Measurements from ENCODE around the gene ZNF106. TPM values are rescaled to one million over a fixed set of nuclear protein-coding genes. Genes with fewer than 3 reads are reported as not detected.
A peak's percentile ranks its signal among the peaks of the same experiment; 100 is the strongest.

ZNF106 gene
- total RNA-seq, 1 experiment from 2014 or later, result 102 TPM

- Histone ChIP-seq H3K9me3 (ENCODE audit: low read depth, low read length, poor library complexity, severe bottlenecking) (no peaks in the 10 kb centered on the region), H3K4me3 (ENCODE audit: low read depth, low read length, poor library complexity, severe bottlenecking) (no peak overlapping the region), H3K27ac (ENCODE audit: low read depth, low read length, poor library complexity, severe bottlenecking) (no peak overlapping the region), H3K27me3 (replicated peaks; ENCODE audit: insufficient read depth, low read depth, low read length, poor library complexity) (no peaks in the 10 kb centered on the region), H3K36me3 (ENCODE audit: insufficient read depth, low read length, poor library complexity, severe bottlenecking) (peaks cover 7% of the 10 kb centered on the region), H3K4me1 (ENCODE audit: insufficient read depth, low read length, poor library complexity, severe bottlenecking) (peaks cover 17% of the 10 kb centered on the region)
- no TSS peak for BruUV-seq (replicated peaks)
- POLR2A ChIA-PET (ENCODE audit: low non-redundant PET), result no interaction called here
- no peak for DNase-seq (ENCODE audit: low spot score)
- TF ChIP-seq CTCF (conservative IDR thresholded peaks at IDR 0.05; ENCODE audit: low read depth, low read length) (no peak), EZH2 (IDR thresholded peaks at IDR 0.05; ENCODE audit: borderline replicate concordance, low read depth, low read length, poor library complexity, severe bottlenecking) (no peak)
- intact Hi-C loops (cut with micrococcal nuclease; ENCODE audit: unreplicated experiment), result loop anchor here (10.0 kb wide), 1 partner anchor 156 kb away; no protein-coding TSS in a partner anchor
- CTCF ChIA-PET, result interaction anchor here (0.7 kb wide), 1 partner anchor 428 kb away, joined by 4 read pairs; no protein-coding TSS in a partner anchor
These were observed 7.5 kb upstream of the ZNF106 start for GRCh38 chr15:42498212-42499068.

GRCh38 chr15:42495361-42496212 lies 4.6 kb upstream of the ZNF106 start, which contains the start of gene SNAP23:
TSS of gene SNAP23 (plus strand) at chr15:42495634. CDS start at chr15:42511847, 16,213 bp downstream.
- DNase-seq (ENCODE audit: low spot score), result peak; percentile 96
- BruUV-seq (replicated peaks), result TSS peak; percentile 60
- intact Hi-C loops (cut with micrococcal nuclease; ENCODE audit: unreplicated experiment), result loop anchor here (10.0 kb wide), 1 partner anchor 159 kb away; no protein-coding TSS in a partner anchor
- H3K9me3 ChIP-seq (ENCODE audit: low read depth, low read length, poor library complexity, severe bottlenecking), result no peaks in the 10 kb centered on the region
- H3K36me3 ChIP-seq (ENCODE audit: insufficient read depth, low read length, poor library complexity, severe bottlenecking), result peaks cover 7% of the 10 kb centered on the region
- no peaks in the 10 kb centered on the region for H3K27me3 ChIP-seq (replicated peaks; ENCODE audit: insufficient read depth, low read depth, low read length, poor library complexity)
- TF ChIP-seq CTCF (conservative IDR thresholded peaks at IDR 0.05; ENCODE audit: low read depth, low read length) (no peak), EZH2 (IDR thresholded peaks at IDR 0.05; ENCODE audit: borderline replicate concordance, low read depth, low read length, poor library complexity, severe bottlenecking) (no peak)
- H3K4me3 ChIP-seq (ENCODE audit: low read depth, low read length, poor library complexity, severe bottlenecking), result peak within 1 kb of the TSS; percentile 72
- peaks cover 14% of the 10 kb centered on the region for H3K4me1 ChIP-seq (ENCODE audit: insufficient read depth, low read length, poor library complexity, severe bottlenecking)
- peak within 1 kb of the TSS; percentile 89 for H3K27ac ChIP-seq (ENCODE audit: low read depth, low read length, poor library complexity, severe bottlenecking)
- ChIA-PET POLR2A (ENCODE audit: low non-redundant PET) (no interaction called here), CTCF (no interaction called here)

- no TSS peak for BruUV-seq (replicated peaks)
- TF ChIP-seq EZH2 (IDR thresholded peaks at IDR 0.05; ENCODE audit: borderline replicate concordance, low read depth, low read length, poor library complexity, severe bottlenecking) (no peak), CTCF (conservative IDR thresholded peaks at IDR 0.05; ENCODE audit: low read depth, low read length) (no peak)
- Histone ChIP-seq H3K27me3 (replicated peaks; ENCODE audit: insufficient read depth, low read depth, low read length, poor library complexity) (no peaks in the 10 kb centered on the region), H3K4me3 (ENCODE audit: low read depth, low read length, poor library complexity, severe bottlenecking) (peak overlapping the region; percentile 72), H3K36me3 (ENCODE audit: insufficient read depth, low read length, poor library complexity, severe bottlenecking) (peaks cover 7% of the 10 kb centered on the region), H3K4me1 (ENCODE audit: insufficient read depth, low read length, poor library complexity, severe bottlenecking) (peaks cover 12% of the 10 kb centered on the region), H3K27ac (ENCODE audit: low read depth, low read length, poor library complexity, severe bottlenecking) (peak overlapping the region; percentile 89), H3K9me3 (ENCODE audit: low read depth, low read length, poor library complexity, severe bottlenecking) (no peaks in the 10 kb centered on the region)
- POLR2A ChIA-PET (ENCODE audit: low non-redundant PET), result no interaction called here
- CTCF ChIA-PET, result no interaction called here
- DNase-seq (ENCODE audit: low spot score), result peak; percentile 87
- intact Hi-C loops (cut with micrococcal nuclease; ENCODE audit: unreplicated experiment), result loop anchor here (10.0 kb wide), 1 partner anchor 160 kb away; no protein-coding TSS in a partner anchor
These were observed 4.0 kb upstream of the ZNF106 start for GRCh38 chr15:42494998-42495360.
